ENCODE results near the gene BRINP3.

- TF ChIP-seq, protein P1, sequence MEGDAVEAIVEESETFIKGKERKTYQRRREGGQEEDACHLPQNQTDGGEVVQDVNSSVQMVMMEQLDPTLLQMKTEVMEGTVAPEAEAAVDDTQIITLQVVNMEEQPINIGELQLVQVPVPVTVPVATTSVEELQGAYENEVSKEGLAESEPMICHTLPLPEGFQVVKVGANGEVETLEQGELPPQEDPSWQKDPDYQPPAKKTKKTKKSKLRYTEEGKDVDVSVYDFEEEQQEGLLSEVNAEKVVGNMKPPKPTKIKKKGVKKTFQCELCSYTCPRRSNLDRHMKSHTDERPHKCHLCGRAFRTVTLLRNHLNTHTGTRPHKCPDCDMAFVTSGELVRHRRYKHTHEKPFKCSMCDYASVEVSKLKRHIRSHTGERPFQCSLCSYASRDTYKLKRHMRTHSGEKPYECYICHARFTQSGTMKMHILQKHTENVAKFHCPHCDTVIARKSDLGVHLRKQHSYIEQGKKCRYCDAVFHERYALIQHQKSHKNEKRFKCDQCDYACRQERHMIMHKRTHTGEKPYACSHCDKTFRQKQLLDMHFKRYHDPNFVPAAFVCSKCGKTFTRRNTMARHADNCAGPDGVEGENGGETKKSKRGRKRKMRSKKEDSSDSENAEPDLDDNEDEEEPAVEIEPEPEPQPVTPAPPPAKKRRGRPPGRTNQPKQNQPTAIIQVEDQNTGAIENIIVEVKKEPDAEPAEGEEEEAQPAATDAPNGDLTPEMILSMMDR (IDR thresholded peaks at IDR 0.05): no peak
- TF ChIP-seq ZFX (IDR thresholded peaks at IDR 0.05; ENCODE audit: borderline replicate concordance): no peak
Observed at GRCh38 chr1:190491404-190491803, 13.7 kb upstream of the BRINP3 start.
